HG03097 (cell line): ENCODE measurements around the gene GPR132.

Experiments
- ATAC-seq: cut with Tn5 transposase; IDR thresholded peaks from one replicate; pipeline ENCODE4 v1.9.1; 2021; ENCODE audit not compliant: unreplicated experiment, low FRiP score

GPR132 gene

DNA sequence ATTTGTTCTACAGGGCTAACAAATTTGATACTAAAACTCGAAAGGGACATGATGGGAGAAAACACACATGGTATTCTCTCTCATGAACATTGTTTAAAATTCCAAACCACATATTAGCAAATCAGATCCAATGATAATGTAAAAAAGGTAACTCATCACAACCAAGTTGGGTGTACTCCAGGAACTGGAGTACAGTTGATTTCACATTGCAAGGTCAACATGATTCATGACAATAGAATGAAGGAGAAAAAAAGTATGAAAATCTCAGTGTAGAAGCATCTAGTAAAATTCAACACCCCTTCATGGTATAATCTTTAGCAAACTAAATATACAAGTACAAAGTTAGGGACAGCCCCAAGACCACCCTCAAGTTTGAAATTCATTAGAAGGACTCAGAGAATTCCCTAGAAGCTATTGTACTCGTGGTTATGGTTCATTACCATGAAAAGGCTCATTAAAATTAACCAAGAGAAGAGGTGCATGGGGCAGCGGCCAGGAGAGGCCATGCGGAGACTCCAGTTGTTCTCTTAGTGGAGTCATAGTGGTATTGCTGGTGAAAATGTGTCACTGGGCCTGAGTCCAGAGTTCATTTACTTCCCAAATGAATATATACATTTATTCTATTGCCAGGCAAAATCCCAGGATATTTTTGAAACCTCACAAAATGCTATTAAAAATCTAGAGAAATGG is 41.3 kb downstream of the GPR132 start:
- no peak for ATAC-seq

DNA sequence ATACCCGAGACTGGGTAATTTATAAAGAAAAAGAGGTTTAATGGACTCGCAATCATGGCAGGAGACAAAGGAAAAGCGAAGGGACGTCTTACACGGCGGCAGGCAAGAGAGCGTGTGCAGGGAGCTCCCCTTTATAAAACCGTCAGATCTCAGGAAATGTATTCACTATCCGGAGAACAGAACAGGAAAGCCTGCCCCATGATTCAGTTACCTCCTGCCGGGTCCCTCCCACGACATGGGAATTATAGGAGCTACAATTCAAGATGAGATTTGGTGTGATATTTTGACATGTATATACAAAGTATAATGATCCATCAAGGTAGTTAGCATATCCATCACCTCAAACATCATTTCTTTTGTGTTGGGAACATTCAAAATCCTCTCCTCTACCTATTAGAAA is 42.1 kb downstream of the GPR132 start:
- ATAC-seq: no peak

DNA sequence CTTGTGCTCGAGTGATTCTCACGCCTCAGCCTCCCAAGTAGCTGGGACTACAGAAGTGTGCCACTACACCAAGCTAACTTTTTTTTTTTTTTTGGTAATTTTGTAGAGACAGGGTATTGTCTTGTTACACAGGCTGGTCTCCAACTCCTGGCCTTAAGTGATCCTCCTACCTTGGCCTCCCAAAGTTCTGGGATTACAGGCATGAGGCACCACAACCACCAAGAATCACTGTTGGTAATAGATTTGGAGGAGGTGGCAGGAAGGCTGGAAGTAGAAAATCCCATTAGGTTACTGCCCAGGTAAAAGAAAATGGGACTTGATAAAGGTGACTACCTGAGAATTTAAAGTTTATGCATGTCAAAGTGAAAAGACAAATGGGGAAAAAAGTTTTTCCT is 43.0 kb downstream of the GPR132 start:
- ATAC-seq: no peak

DNA sequence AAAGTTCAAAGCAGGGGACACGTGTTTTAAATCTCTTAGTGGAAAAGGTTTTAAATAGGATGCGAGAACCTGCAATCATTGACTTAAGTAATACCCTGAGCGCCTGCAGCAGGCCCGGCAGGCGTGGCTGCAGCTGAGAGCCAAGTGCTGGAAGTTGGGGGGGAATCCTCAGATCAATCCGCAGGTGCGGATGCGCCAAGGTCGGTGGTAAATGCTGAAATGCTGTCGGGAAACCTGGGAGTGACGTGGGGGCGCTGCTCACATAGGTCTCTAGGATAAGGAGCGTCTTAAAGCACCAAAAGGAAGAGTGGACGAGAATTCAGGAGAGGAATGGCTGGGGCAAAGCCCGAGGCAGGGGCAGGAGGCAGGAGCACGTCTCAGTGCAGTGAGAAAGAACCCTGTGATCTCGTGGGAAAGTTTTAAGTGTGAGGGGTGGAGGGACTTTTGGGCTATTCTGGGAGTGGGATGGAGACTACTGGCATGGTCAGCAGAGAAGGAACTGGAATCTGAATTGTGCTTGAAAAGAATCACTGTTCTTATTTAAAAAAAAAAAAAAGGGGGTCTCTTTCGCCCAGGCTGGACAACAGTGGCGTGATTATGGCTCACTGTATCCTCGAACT is 43.5 kb downstream of the GPR132 start:
- ATAC-seq: no peak

DNA sequence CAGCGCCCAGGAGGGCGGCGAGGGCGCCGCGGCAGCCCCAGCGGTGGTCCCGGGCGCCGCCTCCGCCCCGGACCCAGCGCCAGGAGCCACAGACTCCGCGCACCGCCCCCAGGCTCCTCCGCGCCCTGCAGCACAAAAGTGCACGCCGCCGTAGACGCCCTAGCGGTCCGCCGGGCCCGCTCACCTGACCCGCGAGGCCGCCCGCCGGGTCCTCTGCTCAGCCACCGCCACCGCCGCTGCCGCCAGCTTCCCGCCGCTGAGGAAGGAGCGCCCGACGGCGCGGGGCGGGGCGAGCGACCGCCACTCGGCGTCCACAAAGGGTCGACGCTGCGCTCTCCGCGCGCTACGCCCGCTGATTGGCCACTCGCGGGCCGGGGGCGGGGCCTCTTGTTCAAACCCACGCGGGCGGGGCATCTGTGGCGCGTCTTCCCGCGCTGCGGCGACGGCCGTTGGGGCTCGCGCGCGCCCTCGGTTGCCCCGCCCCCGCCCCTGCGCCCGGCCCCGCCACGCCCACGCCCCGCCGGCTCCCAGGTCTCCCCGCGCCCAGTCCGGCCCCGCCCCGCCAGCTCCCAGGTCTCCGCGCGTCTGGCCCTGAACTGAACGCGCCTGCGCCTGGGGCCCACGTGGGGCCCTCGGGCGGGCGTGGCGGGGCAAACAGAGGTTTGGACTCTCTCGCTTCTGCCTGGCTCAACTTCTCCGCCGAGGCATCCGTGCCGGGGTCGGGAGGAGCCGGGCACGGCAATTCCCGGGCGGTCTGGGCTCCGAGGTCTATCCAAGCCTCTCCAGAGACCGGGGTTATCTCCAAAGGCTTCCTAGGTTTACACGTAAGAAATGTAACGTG is 44.2 kb downstream of the GPR132 start, which contains the start of gene CDCA4:
TSS of gene CDCA4 (minus strand) at position 269 of the 841 bp plus-strand sequence. CDS start 9,154 bp downstream, outside the sequence.
- ATAC-seq: peak; percentile 75

DNA sequence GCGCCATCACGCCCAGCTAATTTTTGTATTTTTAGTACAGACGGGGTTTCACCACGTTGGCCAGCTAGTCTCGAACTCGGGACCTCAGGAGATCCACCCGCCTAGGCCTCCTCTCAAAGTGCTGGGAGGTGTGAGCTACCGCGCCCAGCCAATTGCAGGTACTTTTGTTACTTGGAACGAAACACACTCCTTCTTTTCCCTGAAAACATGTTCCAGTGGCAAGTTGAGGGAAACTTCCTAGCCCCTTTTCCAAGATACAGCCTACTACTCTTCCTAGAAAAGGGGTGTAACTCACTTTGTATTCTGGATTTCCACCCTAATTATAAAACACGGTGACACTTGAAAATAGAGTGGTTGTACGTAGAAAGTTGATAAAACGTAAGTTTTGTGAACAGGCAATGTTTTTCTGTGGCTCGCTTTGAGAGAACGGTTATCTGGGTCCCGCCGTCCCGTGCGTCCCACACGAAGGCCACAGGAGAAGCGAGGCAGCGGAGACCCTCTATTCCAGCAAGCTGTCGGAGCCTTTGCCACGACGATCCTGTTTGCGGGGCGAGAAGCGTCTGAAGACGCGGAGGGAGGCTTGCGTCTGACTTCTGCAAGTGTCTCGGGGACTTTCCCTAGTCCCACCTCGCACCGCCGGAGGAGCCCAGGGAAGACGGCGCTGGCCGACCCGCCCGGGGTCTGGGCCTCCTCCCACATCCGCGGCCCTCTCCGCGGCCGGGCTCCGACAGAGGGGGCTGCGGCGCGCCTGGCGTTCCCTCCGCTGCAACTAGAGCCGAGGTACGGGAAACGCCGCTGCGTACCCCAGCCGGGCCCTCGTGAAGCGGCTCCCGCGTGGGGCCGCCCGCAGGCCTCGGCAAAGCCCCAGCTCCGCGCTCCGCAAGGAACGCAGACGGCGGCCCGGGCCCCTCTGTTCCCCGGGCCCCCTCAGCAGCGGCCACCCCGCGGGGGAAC is 45.1 kb downstream of the GPR132 start:
- ATAC-seq: peak; percentile 10

DNA sequence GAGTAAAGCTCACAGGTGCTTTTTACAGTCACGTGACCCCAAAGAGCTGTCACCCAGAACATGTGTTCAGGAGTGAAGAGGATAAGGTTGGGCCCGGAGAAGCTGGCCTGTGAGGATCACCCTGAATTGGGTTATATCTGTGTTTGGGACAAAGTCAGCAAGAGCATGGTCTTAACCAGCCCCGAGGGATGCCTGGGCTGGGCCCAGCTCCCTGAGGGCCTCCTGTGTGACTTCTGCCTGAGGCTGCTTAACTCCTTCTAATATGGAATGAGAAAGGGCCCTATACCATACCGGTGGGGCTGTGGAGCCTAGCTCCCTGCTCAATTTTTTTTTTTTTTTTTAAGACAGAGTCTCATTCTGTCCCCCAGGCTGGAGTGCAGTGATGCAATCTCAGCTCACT is 46.8 kb downstream of the GPR132 start:
- no peak for ATAC-seq

DNA sequence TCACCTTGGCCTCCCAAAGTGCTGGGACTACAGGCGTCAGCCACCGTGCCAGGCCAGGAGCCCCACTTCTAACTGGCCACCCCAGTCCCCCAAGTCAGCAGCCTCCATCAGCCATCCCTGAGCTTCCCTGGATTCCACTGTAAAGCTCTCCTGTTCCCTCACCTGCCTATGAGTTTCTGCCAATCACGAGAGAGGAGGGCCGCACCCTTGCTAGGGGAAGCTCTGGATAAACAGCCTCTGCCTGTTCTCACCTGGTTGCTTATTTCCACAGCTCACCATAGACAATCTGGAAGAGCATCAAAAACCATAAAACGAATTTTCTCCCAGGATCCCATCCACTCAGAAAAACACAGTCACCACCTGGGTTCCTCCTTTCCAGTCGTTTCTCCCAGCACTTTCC is 49.3 kb downstream of the GPR132 start:
- ATAC-seq: no peak

DNA sequence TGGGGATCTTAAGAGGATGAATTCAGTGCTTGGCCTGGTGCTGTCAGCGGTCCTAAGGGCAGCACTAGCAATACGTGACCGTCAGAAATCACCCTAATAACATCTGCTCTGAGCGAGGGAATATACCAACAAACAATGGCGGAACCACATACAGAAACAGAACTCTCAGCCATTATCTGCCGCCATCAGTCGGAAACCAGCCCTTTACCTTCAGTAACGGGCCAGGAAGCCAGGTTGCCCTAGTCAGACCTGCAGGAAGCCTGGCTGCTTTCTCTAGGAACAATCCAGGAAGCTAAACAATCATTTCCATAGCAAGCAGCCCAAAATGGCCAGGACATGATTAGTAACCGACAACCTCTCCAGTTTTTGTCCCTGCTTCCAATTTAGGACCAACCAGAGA is 50.0 kb downstream of the GPR132 start:
- ATAC-seq: no peak

DNA sequence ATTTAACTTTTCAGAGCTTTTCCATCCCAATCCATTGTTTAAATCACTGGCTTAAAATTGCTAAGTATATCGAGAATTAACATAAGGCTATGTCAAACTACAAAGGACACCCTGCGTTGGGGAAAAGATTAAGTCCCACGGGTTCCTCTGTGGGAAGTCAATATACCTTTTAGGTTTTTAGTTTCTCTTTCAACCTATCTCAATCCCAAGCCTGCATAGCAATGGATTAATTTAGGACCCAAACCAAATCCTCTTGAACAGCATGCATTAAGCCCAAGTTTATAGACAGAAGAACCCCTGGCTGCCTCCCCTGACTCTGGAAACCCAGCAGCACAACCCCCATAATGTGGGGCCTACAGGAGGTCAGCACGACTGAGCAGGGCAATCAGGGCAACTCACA is 50.6 kb downstream of the GPR132 start:
- ATAC-seq: no peak

DNA sequence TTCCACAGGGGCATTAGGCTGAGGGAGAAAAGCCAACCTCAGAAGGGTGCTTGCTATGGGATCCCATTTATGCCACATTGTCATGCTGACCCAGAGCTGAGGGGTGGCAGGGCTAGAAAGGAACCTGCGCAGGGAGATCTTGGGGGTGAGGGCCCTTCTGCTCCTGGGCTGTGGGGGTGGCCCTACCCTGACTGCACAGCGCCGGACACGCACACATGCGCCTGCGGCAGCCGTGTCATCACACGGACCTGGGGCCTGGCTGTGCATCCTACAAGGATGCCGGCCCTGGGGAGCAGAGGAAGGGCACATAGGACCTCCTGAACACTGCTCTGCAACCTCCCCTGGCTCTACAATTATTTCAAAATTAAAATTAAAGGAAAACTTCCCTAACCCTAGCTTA is 51.2 kb downstream of the GPR132 start:
- no peak for ATAC-seq

DNA sequence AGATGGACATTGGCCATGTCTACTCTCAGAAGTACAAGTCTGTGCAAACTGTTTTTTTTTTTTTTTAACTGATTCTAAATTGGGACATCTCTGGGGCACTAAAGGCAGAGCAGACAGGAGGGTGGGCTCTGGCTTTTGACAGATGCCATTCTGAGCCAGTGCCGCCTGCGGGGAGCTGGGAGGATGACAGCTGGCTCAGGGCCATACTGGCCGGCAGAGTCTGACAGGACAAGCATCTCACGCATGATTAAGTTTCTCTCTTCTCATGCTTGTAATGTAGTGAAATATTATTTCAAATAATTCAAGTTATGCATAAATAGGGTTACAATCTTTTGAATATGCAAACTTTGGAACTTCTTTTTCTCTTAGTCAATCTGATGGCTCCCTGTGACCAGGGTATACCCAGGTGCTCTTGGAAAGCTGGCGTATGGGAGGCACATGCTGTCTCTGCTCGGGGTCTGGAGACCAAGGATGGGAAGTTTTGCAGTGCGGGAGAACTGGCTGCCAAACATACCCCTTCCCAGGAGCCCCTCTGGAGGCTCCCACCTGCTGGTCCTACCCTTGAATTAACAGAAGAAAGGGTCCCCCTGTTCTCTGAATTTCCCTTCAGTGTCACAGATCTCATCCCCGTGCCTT is 52.0 kb downstream of the GPR132 start:
- ATAC-seq: no peak

DNA sequence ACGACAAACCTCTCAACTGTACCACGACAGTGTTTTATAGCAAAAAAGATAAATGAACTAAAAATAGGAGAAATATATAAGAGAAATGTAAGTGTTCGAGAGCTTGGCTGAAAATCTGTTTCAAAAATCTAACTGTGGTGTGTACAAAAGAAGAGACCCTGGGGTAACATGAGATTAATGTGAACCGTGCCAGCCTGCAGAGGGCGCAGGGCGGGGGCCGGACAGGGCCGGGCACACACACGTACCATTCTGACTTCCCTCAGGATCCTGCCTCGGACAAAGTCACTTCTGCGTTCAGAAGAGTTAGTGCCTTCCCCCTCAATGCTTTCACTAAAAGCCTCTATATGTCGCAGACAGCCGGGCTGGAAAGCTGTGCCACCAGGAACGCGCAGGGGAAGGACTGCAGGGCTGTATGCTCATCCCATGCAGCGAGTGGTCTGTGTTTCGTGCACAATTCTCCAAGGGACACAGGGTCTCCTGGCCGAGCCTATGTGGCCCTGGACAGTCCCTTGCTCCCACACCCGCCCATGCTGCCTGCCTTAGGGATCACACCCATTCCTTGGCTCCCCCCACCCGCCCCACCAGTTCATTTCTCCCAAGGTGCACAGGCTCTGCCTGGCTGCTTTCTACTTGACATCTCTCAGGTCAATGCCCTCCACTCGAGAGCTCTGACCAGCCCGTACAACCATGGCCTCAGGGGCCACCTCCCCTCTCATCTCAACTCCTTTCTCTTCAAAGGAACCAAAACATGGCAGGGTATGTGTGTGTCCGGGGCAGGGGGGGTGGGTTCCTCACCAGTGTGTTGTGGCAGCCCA is 52.9 kb downstream of the GPR132 start:
- no peak for ATAC-seq

DNA sequence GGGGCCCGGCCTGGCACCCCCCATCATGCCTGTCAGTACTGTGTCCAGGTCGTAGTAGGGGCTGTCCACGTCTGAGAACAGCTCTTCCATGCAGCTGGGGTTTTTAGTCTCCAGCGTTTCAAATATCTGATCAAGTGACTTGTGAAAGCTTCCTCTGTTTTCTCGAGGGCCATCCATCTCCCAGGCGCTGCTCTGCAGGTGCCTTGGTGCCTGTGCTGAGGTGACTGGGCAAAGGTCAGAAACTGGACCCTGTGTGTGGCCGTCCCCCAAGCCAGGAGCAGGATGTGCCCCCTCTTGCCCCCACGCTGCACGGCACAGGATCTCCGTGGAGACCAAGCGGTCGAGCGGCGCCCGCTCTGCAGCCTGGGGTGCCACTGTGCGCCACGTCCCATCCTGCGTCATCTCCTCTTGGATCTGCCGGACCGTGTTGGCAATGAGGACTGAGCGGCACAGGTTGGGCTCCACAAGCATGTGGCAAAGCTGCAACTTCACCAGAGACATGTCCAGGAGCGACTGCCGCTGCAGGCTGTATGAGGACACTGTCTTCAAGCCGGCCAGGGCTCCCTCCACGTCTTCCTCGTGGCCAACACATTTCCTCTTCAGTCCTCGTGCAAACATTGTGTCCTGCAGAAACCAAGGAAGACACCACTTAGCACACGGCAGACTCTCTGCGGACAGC is 53.8 kb downstream of the GPR132 start:
- ATAC-seq: no peak

DNA sequence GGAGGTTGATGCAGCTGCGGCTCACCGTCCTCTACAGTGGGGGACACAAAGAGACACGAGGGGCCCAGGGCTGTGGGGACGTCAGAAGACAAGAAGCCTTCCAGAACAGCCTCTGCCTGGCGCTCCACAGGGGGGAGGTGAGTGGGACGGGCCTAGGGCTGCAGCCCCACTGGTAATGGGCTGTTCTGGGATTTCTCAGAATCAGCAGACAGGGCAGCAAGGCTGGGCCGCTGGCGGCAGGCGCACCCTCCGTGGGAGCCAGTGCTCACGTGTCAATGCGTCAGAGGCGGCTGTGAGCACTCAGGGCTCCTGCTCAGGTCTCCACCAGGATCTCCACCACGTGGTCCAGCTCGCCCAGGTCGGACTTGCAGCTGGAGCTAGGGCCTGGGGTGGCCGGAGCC is 54.3 kb downstream of the GPR132 start:
- no peak for ATAC-seq

DNA sequence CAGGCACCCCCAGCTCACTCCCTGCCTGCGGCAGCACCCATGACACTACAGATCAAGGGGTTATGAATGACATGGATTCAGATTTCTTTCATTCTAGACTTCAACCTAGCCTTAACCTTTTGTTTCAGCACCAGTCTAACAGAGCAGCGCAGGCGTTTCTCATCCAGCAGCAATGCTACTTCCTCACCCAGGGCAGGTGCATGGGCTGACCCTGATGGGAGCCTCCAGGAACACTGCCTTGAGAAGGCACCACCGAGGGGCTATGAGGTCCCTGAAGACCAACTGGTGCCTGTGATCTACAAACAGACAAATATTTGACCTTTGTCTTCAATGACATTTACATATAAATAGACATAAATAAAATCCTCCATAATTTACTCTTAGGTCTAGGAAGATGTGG is 55.1 kb downstream of the GPR132 start:
- no peak for ATAC-seq

DNA sequence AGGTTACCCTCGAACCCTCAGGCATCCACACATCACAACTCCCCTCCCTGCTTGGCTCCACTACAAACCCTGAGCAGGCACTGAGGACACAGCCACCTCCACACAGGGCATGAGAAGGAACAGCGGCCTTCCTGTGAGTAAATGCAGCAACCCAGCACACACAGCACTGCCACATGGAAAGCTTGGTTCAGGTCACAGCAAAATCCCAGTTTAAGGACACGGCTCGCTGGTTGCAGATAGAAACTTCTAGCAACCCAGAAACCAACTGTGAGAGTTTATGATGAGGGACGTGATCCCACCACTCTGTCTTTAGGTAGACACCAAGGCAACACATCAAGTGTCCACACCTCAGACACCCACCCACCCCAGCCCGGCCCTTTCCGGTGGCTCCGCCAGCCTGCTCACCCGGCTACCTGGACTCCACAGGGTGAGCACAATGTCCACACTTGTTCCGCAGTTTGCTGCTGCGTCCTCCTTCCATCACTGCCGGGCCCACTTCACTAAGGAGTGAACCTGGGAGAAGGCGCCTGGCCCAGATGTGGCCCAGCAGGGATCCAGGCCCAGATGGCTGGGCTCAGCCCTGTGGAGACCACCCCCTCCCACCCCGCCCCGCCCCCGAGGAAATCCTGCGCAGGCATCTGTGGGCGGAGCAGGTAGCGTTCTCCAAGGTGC is 57.5 kb downstream of the GPR132 start:
- ATAC-seq: no peak
